GM18909 (cell line): ENCODE results near the gene VN1R5.
"Not testable (repeated sequence)": the region's sequence is repeated elsewhere in the genome, so short reads cannot be mapped to it uniquely, and the experiment has no call there.

Source experiments
- ATAC-seq: cut with Tn5 transposase; IDR thresholded peaks from one replicate; pipeline ENCODE4 v1.9.1; 2021; ENCODE audit warnings: mild to moderate bottlenecking; ENCODE audit not compliant: unreplicated experiment, poor library complexity

The VN1R5 gene

GRCh38 chr1:247269133-247269532, 13.3 kb downstream of the VN1R5 start:
- ATAC-seq: no peak

- ATAC-seq: no peak
These were observed 14.1 kb downstream of the VN1R5 start for GRCh38 chr1:247270003-247270402.

- ATAC-seq: no peak
These were observed 17.1 kb downstream of the VN1R5 start for GRCh38 chr1:247273013-247273412.

- ATAC-seq: no peak
These were observed 18.9 kb downstream of the VN1R5 start for GRCh38 chr1:247274605-247275256.

- no peak for ATAC-seq
These were observed 21.3 kb downstream of the VN1R5 start for GRCh38 chr1:247277191-247277590.

GRCh38 chr1:247281001-247281574, 25.2 kb downstream of the VN1R5 start:
- ATAC-seq: no peak

- no peak for ATAC-seq
These were observed 30.3 kb downstream of the VN1R5 start for GRCh38 chr1:247286134-247286670.

- ATAC-seq: no peak
These were observed 31.6 kb downstream of the VN1R5 start for GRCh38 chr1:247287460-247287859.

- ATAC-seq: no peak
These were observed 32.5 kb downstream of the VN1R5 start for GRCh38 chr1:247288341-247288740.

- ATAC-seq: not testable (repeated sequence)
These were observed 33.5 kb downstream of the VN1R5 start for GRCh38 chr1:247289274-247289892.

- ATAC-seq: no peak
These were observed 34.7 kb downstream of the VN1R5 start for GRCh38 chr1:247290576-247290975.

- no peak for ATAC-seq
These were observed 35.3 kb downstream of the VN1R5 start for GRCh38 chr1:247291161-247291560.

GRCh38 chr1:247291833-247292561, 36.1 kb downstream of the VN1R5 start:
- ATAC-seq: no peak

GRCh38 chr1:247293047-247293446, 37.2 kb downstream of the VN1R5 start:
- ATAC-seq: no peak

- no peak for ATAC-seq
These were observed 38.4 kb downstream of the VN1R5 start for GRCh38 chr1:247294282-247294681.

- no peak for ATAC-seq
These were observed 39.4 kb downstream of the VN1R5 start for GRCh38 chr1:247295274-247295684.

- ATAC-seq: no peak
These were observed 39.9 kb downstream of the VN1R5 start for GRCh38 chr1:247295746-247296145.

- no peak for ATAC-seq
These were observed 40.8 kb downstream of the VN1R5 start for GRCh38 chr1:247296599-247297180.

GRCh38 chr1:247297263-247298123, 41.6 kb downstream of the VN1R5 start:
- ATAC-seq: no peak

- ATAC-seq: no peak
These were observed 42.2 kb downstream of the VN1R5 start for GRCh38 chr1:247298124-247298481.
